ENCODE data around the gene AGXT2. TPM values are rescaled to one million over a fixed set of nuclear protein-coding genes. Genes with fewer than 3 reads are reported as not detected.

Gene AGXT2
- total and polyA plus RNA-seq, 2 donors (not counting 3 experiments of a cell fraction or from before 2014, with no cell fraction given), result not detected

- Histone ChIP-seq H4K20me1 (replicated peaks; ENCODE audit: control insufficient read depth, extremely low read depth, insufficient read depth, low read length) (no peaks in the 10 kb centered on the region), H3K4me2 (ENCODE audit: insufficient read depth, low read length) (no peak overlapping the region), H3K4me3 (replicated peaks in 1 of 3; ENCODE audit: insufficient read depth in 1 of 3, low read depth in 1 of 3, low read length in 3 of 3) (no peak overlapping the region), H3K79me2 (ENCODE audit: control insufficient read depth, insufficient read depth, low read length) (no peaks in the 10 kb centered on the region), H3K9me3 (replicated peaks; ENCODE audit: control insufficient read depth, insufficient read depth, low read length) (no peaks in the 10 kb centered on the region), H3K27ac (ENCODE audit: insufficient read depth, low read depth, low read length) (no peak overlapping the region), H3K27me3 (ENCODE audit: control insufficient read depth in 2 of 2, insufficient read depth in 2 of 2, low read length in 2 of 2) (peaks cover under 1 to 2% of the 10 kb centered on the region in 2 experiments), H3K9ac (replicated peaks; ENCODE audit: extremely low read depth, insufficient read depth, low read length) (no peak overlapping the region), H2AFZ (ENCODE audit: low read depth, low read length) (no peak overlapping the region), H3K36me3 (ENCODE audit: control insufficient read depth in 2 of 2, extremely low read depth in 1 of 2, insufficient read depth in 2 of 2, low read length in 2 of 2) (no peaks in the 10 kb centered on the region), H3K9me1 (replicated peaks; ENCODE audit: control insufficient read depth, extremely low read depth, insufficient read depth, low read length) (no peaks in the 10 kb centered on the region), H3K4me1 (ENCODE audit: control insufficient read depth, extremely low read depth, insufficient read depth, low read length) (no peaks in the 10 kb centered on the region)
- TF ChIP-seq POLR2AphosphoS5 (IDR thresholded peaks at IDR 0.05; ENCODE audit: insufficient read depth, low read depth, low read length) (no peak), MAX (IDR thresholded peaks at IDR 0.05; ENCODE audit: insufficient read depth, insufficient read length) (no peak), EZH2 (IDR thresholded peaks at IDR 0.05; ENCODE audit: borderline replicate concordance, low read depth, low read length, severe bottlenecking) (no peak), MYC (IDR thresholded peaks at IDR 0.05; ENCODE audit: low read depth, low read length) (no peak), FOS (IDR thresholded peaks at IDR 0.05; ENCODE audit: borderline replicate concordance, insufficient read depth, low read length) (no peak), JUN (IDR thresholded peaks at IDR 0.05; ENCODE audit: borderline replicate concordance, insufficient read depth, insufficient read length, low read depth) (no peak), CTCF (IDR thresholded peaks at IDR 0.05; ENCODE audit: extremely low read depth in 1 of 2, insufficient read depth in 1 of 2, low read depth in 1 of 2, low read length in 2 of 2) (no peak), GATA2 (IDR thresholded peaks at IDR 0.05; ENCODE audit: insufficient read depth, insufficient read length, low read depth, low read length) (no peak), POLR2A (IDR thresholded peaks at IDR 0.05; ENCODE audit: low read depth, low read length) (no peak)
- FAIRE-seq, result no peak
- intact Hi-C loops (cut with micrococcal nuclease), result no loop called here
- DNase-seq (ENCODE audit: low read depth, low spot score), result no peak
- ChIA-PET CTCF (no interaction called here), POLR2A (no interaction called here)
- dilution Hi-C loops (cut with MboI; ENCODE audit: extremely low pct_ligation_motif_present, low sequenced_read_pairs), result no loop called here
- BruUV-seq (replicated peaks), result no TSS peak
These were observed 2.5 kb downstream of the AGXT2 start for GRCh38 chr5:35045280-35045679.

Measured in endothelial cell of umbilical vein (primary cell).